GM12873 (cell line): ENCODE results near the gene ATP5IF1.

ENCODE experiments used
- TF ChIP-seq, protein P1 (sequence below): IDR thresholded peaks from 2 replicates; pipeline ENCODE4 v1.5.1; 2012; ENCODE audit warnings: low read depth, mild to moderate bottlenecking, moderate library complexity, low read length, control low read depth; ENCODE audit not compliant: insufficient read depth; ENCODE audit errors: missing control alignments

The ATP5IF1 gene

DNA sequence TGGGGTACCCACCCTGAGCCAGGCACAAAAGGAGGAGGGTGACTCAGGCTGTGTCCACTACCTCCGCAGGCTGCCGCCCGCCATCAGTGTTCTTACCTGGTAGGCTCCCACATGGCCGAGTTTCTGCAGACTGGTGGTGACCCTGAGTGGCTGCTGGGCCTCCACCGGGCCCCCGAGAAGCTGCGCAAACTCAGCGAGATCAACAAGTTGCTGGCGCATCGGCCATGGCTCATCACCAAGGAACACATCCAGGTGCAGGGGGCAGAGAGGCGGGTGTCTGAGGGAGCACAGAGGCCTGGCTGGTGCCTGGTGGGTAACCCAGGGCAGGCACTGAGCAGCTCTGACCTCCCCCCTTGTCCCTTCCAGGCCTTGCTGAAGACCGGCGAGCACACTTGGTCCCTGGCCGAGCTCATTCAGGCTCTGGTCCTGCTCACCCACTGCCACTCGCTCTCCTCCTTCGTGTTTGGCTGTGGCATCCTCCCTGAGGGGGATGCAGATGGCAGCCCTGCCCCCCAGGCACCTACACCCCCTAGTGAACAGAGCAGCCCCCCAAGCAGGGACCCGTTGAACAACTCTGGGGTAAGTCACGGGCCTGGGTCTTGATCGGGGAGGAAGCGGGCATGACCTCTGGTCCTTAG, 36.4 kb downstream of the ATP5IF1 start:
- TF ChIP-seq, protein P1, sequence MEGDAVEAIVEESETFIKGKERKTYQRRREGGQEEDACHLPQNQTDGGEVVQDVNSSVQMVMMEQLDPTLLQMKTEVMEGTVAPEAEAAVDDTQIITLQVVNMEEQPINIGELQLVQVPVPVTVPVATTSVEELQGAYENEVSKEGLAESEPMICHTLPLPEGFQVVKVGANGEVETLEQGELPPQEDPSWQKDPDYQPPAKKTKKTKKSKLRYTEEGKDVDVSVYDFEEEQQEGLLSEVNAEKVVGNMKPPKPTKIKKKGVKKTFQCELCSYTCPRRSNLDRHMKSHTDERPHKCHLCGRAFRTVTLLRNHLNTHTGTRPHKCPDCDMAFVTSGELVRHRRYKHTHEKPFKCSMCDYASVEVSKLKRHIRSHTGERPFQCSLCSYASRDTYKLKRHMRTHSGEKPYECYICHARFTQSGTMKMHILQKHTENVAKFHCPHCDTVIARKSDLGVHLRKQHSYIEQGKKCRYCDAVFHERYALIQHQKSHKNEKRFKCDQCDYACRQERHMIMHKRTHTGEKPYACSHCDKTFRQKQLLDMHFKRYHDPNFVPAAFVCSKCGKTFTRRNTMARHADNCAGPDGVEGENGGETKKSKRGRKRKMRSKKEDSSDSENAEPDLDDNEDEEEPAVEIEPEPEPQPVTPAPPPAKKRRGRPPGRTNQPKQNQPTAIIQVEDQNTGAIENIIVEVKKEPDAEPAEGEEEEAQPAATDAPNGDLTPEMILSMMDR = no peak

DNA sequence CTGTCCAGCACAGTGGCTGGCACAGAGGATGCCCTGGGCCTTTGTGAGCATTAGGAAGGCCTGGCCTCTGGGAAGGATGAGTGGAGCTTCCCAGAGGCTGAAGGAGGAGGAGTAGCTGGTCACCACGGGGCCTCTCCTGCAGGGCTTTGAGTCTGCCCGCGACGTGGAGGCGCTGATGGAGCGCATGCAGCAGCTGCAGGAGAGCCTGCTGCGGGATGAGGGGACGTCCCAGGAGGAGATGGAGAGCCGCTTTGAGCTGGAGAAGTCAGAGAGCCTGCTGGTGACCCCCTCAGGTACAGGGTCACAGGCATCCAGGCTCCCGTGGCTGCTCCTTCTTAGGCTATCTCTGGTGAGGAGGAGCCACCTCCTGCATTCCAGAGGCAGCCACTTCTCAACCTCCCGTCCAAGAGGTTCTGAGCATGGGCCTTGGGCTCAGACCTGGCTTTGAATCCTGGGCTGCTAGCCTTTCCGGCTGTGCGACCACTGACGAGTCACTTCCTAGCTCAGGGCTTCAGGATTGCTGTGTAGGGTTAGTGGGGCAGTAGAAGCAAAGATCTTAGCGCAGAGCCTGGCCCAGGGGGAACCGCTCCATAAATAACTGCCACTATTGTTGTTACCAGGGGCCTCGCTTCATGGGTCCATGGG, 37.4 kb downstream of the ATP5IF1 start:
- TF ChIP-seq, protein P1 = no peak

DNA sequence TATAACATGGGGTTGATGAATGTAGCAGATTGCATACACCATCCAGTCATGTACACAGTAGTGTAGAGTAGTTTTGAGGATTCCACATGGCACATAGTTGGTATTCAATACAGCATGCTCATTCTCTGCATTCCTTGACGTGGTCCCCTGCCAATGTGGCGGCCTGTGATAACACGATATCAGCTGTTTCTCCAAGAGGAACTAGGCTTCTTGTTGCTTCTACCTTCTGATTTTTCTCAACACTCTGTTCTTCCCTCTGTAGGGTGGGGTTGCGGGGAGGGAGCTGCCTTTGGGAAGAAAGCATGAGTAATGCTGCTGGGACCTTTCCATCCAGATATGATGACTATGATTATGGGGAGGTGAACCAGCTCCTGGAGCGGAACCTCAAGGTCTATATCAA, 42.8 kb downstream of the ATP5IF1 start:
- TF ChIP-seq, protein P1 = no peak

DNA sequence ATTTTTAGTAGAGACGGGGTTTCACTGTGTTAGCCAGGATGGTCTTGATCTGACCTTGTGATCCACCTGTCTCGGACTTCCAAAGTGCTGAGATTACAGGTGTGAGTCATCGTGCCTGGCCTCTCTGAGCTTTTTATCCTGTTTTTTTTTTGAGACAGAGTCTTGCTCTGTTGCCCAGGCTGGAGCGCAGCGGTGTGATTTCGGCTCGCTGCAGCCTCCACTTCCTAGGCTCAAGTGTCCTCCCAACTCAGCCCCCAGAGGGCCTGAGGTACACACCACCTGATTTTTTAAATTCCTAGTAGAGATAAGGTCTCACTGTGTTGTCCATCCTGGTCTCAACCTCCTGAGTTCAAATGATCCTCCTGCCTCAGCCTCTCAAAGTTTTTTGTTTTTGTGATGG, 43.8 kb downstream of the ATP5IF1 start:
- TF ChIP-seq, protein P1 = no peak

DNA sequence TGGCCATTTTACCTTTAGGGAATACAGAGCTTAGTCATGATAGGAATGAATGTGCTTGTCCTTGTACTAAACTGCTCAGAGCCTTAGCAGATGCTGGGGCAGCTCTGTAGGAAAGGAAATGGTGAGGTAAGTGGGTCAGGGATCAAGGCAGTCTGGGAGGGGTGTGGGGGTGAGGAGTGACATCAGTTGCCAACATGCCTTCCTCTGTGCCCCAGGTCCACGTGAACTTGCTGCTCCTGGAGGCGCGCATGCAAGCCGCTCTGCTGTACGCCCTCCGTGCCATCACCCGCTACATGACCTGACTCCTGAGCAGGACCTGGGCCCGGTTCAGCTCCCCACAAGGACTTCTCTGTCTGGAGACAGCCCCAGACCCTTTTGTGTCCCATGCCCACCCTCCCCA, 44.6 kb downstream of the ATP5IF1 start:
- TF ChIP-seq, protein P1 = no peak

DNA sequence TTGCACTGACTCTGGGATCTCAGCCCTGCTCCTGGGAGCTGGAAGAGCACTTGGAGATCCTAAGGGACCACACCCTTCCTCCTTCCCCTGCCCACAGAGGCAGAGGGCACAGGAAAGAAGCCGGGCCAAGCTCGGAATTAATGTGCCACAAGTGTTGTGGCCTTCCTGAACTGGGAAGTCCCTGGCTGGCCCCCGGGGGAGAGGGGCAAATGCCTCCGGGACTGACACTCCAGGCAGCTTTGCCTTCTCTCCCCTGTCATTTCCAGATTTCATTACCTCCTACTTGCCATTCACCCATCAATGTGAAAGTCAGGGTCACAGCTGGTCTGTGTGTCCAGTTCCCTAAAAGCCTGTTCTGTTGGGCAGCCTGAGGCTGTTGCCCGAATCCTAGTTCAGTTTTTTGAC, 45.1 kb downstream of the ATP5IF1 start:
- TF ChIP-seq, protein P1 = no peak

DNA sequence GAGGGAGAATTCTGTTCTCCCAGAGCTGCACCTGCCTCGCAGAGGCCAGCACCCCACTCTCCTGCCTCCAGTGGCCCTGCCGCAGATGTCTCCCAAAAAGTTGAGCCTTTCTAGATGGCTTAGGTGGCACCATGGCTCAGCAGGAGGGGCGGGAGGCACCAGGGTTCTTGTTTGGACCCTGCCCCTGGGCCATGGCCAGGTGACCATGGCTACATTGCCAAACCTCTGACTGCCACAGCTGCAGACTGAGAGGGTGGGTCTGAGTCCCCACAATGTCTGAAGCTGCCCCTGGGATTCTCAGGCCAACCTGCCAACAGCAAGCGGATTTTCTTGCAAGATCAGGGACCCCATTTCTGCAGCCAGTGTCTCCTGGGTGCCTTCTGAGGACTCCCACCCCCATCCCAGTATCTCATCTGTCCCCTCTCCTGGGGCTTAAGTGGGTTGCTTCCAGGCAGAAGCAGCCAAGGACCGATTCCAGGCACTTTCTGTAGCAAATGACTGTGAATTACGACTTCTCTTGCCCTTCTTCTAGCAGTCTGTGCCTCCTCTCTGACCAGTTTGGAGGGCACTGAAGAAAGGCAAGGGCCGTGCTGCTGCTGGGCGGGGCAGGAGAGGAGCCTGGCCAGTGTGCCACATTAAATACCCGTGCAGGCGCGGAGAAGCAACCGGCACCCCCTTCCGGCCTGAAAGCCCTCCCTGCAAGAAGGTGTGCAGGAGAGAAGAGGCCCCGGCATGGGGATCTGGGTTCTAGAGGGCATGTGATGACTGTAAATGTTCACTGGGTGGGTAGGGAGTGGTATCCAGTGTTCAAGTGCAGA, 45.9 kb downstream of the ATP5IF1 start:
- TF ChIP-seq, protein P1 = no peak
